Measurements from ENCODE around the gene C16orf96. TPM values are rescaled to one million over a fixed set of nuclear protein-coding genes. Genes with fewer than 3 reads are reported as not detected.
A peak's percentile ranks its signal among the peaks of the same experiment; 100 is the strongest.

Gene C16orf96
- total and polyA plus RNA-seq, 2 experiments from 2014 or later, result 0.37 to 2.2 TPM

GRCh38 chr16:4591706-4592470 is 35.7 kb downstream of the C16orf96 start:
- Histone ChIP-seq H3F3A (replicated peaks; ENCODE audit: low read depth) (no peaks in the 10 kb centered on the region), H3K79me2 (replicated peaks; ENCODE audit: insufficient read depth) (no peaks in the 10 kb centered on the region), H3K9me2 (ENCODE audit: insufficient read depth) (no peaks in the 10 kb centered on the region), H2AFZ (no peak overlapping the region), H3K4me2 (no peak overlapping the region), H3K36me3 (ENCODE audit: insufficient read depth) (no peaks in the 10 kb centered on the region), H3K27me3 (ENCODE audit: insufficient read depth) (no peaks in the 10 kb centered on the region), H3K4me1 (ENCODE audit: insufficient read depth) (peaks cover 9% of the 10 kb centered on the region), H3K4me3 (no peak overlapping the region), H4K20me1 (replicated peaks; ENCODE audit: insufficient read depth) (no peaks in the 10 kb centered on the region), H3K27ac (ENCODE audit: low read depth) (no peak overlapping the region)
- peaks cover 17% of the 10 kb centered on the region for H3K9me3 Mint-ChIP-seq
- no peak overlapping the region for H3K27ac Mint-ChIP-seq
- peak; percentile 45 for ATAC-seq
- no peak overlapping the region for H3K4me3 Mint-ChIP-seq
- DNase-seq (ENCODE audit: low spot score), result no peak
- peaks cover 10% of the 10 kb centered on the region for H3K27me3 Mint-ChIP-seq (ENCODE audit: insufficient read depth, low read depth, poor library complexity)
- TF ChIP-seq ZNF331 (CRISPR knock-in tag; IDR thresholded peaks at IDR 0.05; ENCODE audit: low read depth) (no peak), ZNF462 (CRISPR knock-in tag; IDR thresholded peaks at IDR 0.05) (no peak), CREB1 (CRISPR knock-in tag; IDR thresholded peaks at IDR 0.05; ENCODE audit: low read depth) (no peak), STAT1 (IDR thresholded peaks at IDR 0.05; ENCODE audit: unreplicated experiment) (no peak), NANOG (IDR thresholded peaks at IDR 0.05; ENCODE audit: borderline replicate concordance) (no peak), JUNB (IDR thresholded peaks at IDR 0.05; ENCODE audit: unreplicated experiment) (no peak), EZH2phosphoT487 (IDR thresholded peaks at IDR 0.05; ENCODE audit: unreplicated experiment) (no peak), POLR2AphosphoS5 (IDR thresholded peaks at IDR 0.05; ENCODE audit: low read depth) (no peak), CTCF (conservative IDR thresholded peaks at IDR 0.05; ENCODE audit: low read depth in 2 of 2) (no peak), REST (IDR thresholded peaks at IDR 0.05; ENCODE audit: unreplicated experiment) (no peak), ETS1 (IDR thresholded peaks at IDR 0.05) (no peak), ZNF114 (CRISPR knock-in tag; IDR thresholded peaks at IDR 0.05) (no peak)
- peaks cover 15% of the 10 kb centered on the region; the same call in 2 of the 3 replicates for H3K36me3 Mint-ChIP-seq (ENCODE audit: low read depth)
- H3K4me1 Mint-ChIP-seq, result peaks cover 16% of the 10 kb centered on the region

All from GM23338 (cell line).